Cardiac muscle cell (in vitro differentiated cells and primary cell): Measurements from ENCODE around the gene VPS39. TPM values are rescaled to one million over a fixed set of nuclear protein-coding genes. Genes with fewer than 3 reads are reported as not detected.

Experiments used
- DNase-seq, 2 donors: peaks; one replicate each; pipeline versions ENCODE4 v3.0.0 to v3.0.0-alpha.2; 2010 to 2017; ENCODE audit warnings: low read depth in 1 of 2, low spot score in 1 of 2
- H3K27ac ChIP-seq: fragments of 200-600 bp; sonication (generic); 2 replicates; pipeline ENCODE4 v1.5.1; 2016
- H3K27me3 ChIP-seq: fragments of 200-600 bp; sonication (generic); 2 replicates; pipeline ENCODE4 v1.6.0; 2016; ENCODE audit warnings: control low read depth
- H3K36me3 ChIP-seq: fragments of 200-600 bp; sonication (generic); 2 replicates; pipeline ENCODE4 v1.5.1; 2016; ENCODE audit warnings: control low read depth
- H3K4me1 ChIP-seq: fragments of 200-600 bp; sonication (generic); 2 replicates; pipeline ENCODE4 v1.8.1; 2017; ENCODE audit warnings: low read depth, mild to moderate bottlenecking, mixed run types
- H3K4me3 ChIP-seq: fragments of 200-600 bp; sonication (generic); 2 replicates; pipeline ENCODE4 v1.5.1; 2016; ENCODE audit warnings: mild to moderate bottlenecking
- H3K9me3 ChIP-seq: fragments of 200-600 bp; sonication (generic); 2 replicates; pipeline ENCODE4 v1.5.1; 2017; ENCODE audit warnings: low read depth, mild to moderate bottlenecking, control low read depth
- CTCF ChIP-seq: IDR thresholded peaks from 2 replicates; pipeline ENCODE4 v1.5.1; 2012; ENCODE audit warnings: low read depth, mild to moderate bottlenecking, low read length
- polyA plus RNA-seq: library from polyadenylated mRNA; unstranded; fragments of >200 nt; fragmentation: Nextera tagmentation; extraction: Ambion mirVana; gene quantifications from 2 replicates; pipeline ENCODE4 v1.2.1, GENCODE V29; 2016
- total RNA-seq: library from RNA; depleted of rRNA; stranded (reverse); fragments of >200 nt; gene quantifications from 2 replicates; pipeline ENCODE4 v1.2.3, GENCODE V29; 2016

Gene VPS39
- total and polyA plus RNA-seq, 2 experiments from 2014 or later, result 45.7 to 56.4 TPM

- peaks cover 8% of the 10 kb centered on the region for H3K36me3 ChIP-seq
- no peaks in the 10 kb centered on the region for H3K27me3 ChIP-seq
- H3K9me3 ChIP-seq, result no peaks in the 10 kb centered on the region
- no peak within 1 kb of the TSS for H3K4me3 ChIP-seq
- no peak for DNase-seq
- peak within 1 kb of the TSS; percentile 59 for H3K27ac ChIP-seq
- peaks cover 34% of the 10 kb centered on the region for H3K4me1 ChIP-seq
- TF ChIP-seq CTCF, result no peak
These were observed 51.7 kb downstream of the VPS39 start, which contains the start of gene PLA2G4F for GRCh38 chr15:42156243-42156922. PLA2G4F (minus strand) TSS chr15:42156636; CDS start chr15:42156549, 87 bp downstream.

- Histone ChIP-seq H3K4me3 (no peak overlapping the region), H3K4me1 (peaks cover 34% of the 10 kb centered on the region), H3K27me3 (no peaks in the 10 kb centered on the region), H3K9me3 (no peaks in the 10 kb centered on the region), H3K27ac (peak overlapping the region; percentile 56), H3K36me3 (peaks cover 3% of the 10 kb centered on the region)
- no peak for DNase-seq
- TF ChIP-seq CTCF, result no peak
These were observed 52.4 kb downstream of the VPS39 start for GRCh38 chr15:42155546-42156242.

DNA sequence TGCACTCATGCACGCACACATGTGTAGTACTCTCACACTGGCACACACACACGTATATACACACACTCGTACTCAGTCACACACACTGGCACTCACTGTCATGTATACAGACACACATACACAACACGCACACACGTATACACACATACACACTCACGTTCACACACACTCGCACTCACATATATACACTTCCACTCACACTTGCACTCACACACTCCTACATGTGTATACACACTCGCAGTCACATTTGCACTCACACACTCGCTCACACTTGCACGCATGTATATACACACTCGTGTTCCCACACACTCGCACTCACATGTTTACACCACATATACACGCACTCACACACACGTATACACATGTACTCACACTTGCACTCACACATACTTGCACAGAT lies 53.1 kb downstream of the VPS39 start:
- H3K36me3 ChIP-seq, result no peaks in the 10 kb centered on the region
- H3K4me1 ChIP-seq, result peaks cover 34% of the 10 kb centered on the region
- H3K27ac ChIP-seq, result no peak overlapping the region
- no peaks in the 10 kb centered on the region for H3K27me3 ChIP-seq
- TF ChIP-seq CTCF, result no peak
- no peak overlapping the region for H3K4me3 ChIP-seq
- H3K9me3 ChIP-seq, result no peaks in the 10 kb centered on the region
- no peak for DNase-seq

DNA sequence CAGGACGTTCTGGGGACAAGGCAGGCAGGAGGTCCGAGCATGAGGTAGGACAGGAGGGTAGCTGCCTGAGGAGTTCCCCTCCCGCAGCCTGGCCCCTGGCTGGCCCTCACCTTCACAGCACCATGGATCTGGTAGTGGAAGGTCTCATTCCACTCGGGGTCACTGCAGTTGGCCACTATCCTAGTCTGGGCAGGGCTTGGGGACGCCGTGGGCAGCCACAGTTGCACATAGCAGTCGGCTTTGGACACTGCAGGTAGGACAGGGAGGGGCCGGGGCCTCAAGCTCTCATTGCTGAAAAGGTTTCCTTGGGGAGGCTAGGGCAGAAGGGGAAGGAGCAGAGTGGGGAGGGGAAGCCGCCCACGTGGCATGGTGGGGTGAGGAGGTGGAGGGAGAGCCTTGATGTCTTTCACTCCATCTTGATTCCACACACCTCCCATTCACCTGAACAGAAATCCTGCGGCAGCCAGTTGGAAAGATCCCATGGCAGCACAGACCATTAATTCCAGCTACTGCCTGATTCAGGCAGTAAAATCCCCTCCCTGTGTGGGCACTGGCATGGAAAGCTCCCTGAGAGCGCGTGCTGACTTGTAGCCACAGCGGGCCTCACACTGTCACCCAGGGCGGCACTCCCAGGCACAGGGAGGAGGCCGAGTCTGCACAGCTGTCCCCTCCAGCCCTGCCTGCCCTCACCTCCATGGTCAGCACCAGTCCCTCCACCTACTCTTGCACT lies 53.7 kb downstream of the VPS39 start:
- Histone ChIP-seq H3K4me3 (no peak overlapping the region), H3K4me1 (peaks cover 34% of the 10 kb centered on the region), H3K36me3 (no peaks in the 10 kb centered on the region), H3K9me3 (no peaks in the 10 kb centered on the region), H3K27me3 (no peaks in the 10 kb centered on the region), H3K27ac (no peak overlapping the region)
- TF ChIP-seq CTCF, result no peak
- DNase-seq, result no peak

- H3K4me1 ChIP-seq, result peaks cover 34% of the 10 kb centered on the region
- DNase-seq, result no peak
- H3K4me3 ChIP-seq, result no peak overlapping the region
- H3K27ac ChIP-seq, result no peak overlapping the region
- TF ChIP-seq CTCF, result no peak
- H3K36me3 ChIP-seq, result no peaks in the 10 kb centered on the region
- H3K9me3 ChIP-seq, result no peaks in the 10 kb centered on the region
- no peaks in the 10 kb centered on the region for H3K27me3 ChIP-seq
These were observed 54.3 kb downstream of the VPS39 start for GRCh38 chr15:42153874-42154211.
